ENCODE data around the gene MED22.

Gene MED22

DNA sequence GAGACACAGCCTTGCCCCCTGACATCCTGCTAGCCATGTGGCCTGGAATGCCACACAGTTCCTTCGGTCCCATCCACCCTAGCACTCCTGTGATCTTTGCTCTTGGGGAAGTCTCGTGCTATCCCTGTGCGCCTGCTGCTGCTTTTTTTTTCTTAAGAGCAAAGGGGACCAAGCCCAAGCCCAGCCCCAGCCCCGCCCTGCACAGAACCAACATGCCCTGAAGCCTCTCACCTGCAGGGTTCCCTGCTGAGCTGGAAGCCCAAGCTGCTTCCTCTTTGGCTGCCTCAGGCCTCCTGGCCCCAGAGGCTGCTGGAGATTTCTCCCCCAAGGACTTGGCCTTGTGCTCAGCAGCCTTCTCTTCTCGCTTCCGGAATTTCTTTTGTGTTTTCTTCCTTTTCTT, 13.8 kb downstream of the MED22 start:
- TF ChIP-seq, protein P1, sequence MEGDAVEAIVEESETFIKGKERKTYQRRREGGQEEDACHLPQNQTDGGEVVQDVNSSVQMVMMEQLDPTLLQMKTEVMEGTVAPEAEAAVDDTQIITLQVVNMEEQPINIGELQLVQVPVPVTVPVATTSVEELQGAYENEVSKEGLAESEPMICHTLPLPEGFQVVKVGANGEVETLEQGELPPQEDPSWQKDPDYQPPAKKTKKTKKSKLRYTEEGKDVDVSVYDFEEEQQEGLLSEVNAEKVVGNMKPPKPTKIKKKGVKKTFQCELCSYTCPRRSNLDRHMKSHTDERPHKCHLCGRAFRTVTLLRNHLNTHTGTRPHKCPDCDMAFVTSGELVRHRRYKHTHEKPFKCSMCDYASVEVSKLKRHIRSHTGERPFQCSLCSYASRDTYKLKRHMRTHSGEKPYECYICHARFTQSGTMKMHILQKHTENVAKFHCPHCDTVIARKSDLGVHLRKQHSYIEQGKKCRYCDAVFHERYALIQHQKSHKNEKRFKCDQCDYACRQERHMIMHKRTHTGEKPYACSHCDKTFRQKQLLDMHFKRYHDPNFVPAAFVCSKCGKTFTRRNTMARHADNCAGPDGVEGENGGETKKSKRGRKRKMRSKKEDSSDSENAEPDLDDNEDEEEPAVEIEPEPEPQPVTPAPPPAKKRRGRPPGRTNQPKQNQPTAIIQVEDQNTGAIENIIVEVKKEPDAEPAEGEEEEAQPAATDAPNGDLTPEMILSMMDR (IDR thresholded peaks at IDR 0.05): no peak

DNA sequence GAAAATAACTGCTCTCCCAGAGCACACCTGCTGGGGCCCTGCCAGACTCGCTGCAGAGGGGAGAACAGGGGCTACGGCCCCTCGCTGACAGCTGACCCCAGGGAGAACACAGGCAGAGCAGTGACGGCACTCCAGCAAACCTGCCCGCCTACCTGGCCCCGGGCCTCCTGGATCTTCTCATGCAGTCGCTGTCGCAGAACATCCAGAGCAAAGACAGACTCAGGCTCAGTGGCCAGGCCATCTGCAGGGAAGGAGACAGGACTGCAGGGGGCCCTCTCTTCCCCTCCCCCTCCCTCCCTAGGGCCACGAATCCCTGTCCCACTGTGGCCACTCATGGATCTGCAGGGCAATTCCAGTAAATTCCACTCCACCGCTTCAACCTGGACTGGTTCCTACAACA, 14.4 kb downstream of the MED22 start:
- TF ChIP-seq, protein P1 (IDR thresholded peaks at IDR 0.05): no peak; the same call in 1 of the 2 replicates

DNA sequence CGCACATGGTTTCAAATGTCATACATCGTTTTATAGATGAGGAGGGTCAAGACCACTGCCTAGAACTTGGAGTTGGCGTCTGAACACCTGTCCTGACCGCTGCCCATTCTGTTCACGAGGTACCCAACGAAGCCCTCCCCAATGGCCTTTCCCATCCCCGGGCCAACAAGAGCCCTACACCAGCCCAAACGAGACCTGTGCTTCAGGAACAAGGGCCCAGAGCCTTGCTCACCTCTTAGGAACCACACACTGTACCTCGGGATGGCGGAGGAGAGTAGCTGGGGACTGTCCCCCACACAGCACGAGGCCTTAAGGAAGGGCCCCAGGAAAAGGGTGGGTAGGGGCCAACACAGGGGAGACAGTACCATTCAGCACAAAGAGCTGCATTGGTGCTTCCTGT, 14.9 kb downstream of the MED22 start:
- TF ChIP-seq, protein P1 (IDR thresholded peaks at IDR 0.05): no peak

DNA sequence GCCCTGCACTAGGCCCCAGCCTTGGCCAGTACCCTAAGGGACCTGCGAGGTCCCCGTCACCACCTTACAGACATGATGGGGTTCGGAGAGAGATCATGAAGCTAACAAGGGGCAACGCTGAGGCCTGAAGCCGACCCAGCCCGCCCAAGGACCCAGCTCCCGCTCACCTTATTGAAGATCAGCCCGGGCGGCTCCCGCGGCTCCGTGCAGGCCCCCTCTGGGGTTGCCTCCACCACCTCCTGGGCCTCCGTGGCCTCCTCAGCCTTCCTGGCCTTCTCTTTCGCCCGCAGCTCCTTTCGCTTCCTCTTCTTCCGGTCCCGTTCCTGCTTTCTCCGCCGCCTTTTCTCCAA, 15.6 kb downstream of the MED22 start:
- TF ChIP-seq, protein P1 (IDR thresholded peaks at IDR 0.05): no peak

DNA sequence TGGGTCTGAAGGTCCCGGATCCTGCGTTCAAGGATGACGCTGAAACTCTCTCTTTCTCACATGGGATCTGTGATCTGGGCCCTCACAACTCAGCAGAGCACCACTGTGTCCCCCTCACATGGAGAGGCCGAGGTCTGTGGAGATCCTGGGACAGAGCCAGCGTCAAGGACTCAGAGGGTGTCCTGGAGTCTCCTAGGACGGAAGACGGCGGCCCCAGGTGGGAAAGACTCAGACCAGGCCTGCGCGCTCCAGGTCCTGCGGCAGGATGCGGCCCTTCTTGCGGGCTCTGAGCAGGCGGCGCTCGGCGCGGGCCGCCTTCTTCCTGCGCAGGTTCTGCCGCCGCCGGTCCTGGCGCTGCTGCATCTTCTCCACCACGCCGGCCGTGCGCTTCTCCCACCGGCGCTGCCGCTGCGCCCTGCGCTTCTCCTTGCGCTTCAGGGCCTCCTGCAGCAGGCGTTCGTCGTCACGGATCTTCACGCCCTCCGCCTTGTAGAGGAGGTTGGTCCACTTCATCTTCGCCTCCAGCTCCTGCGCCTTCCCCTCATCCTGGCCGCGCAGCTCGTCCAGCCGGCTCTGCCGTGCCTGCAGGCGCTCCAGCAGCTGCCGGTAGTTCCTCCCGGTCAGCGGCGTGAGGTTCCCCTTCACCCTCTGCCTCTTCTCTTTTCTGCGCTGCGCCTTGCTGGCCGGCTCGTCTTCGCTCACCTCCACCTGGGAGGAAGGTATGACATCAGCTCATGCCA, 16.1 kb downstream of the MED22 start:
- TF ChIP-seq, protein P1 (IDR thresholded peaks at IDR 0.05): no peak

DNA sequence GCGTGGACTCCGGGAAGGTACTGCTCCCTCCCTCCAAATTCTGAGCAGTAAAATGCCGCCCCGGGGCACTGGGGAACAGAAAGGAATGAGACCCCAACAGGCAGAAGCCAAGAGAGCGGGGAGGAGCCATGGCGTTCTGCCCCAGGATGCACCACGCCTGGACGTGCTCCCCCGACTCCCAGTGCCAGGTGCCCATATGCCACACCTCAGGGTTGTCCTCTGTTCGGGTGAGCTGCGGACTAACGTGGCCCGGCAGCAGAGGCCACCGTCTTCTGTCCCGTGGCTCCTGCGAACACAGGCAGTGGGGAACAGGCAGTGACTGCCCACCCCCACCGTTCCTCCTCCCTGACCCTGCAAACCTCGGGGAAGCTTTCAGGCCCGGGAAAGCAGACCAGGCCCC, 16.7 kb downstream of the MED22 start:
- TF ChIP-seq, protein P1 (IDR thresholded peaks at IDR 0.05): no peak

DNA sequence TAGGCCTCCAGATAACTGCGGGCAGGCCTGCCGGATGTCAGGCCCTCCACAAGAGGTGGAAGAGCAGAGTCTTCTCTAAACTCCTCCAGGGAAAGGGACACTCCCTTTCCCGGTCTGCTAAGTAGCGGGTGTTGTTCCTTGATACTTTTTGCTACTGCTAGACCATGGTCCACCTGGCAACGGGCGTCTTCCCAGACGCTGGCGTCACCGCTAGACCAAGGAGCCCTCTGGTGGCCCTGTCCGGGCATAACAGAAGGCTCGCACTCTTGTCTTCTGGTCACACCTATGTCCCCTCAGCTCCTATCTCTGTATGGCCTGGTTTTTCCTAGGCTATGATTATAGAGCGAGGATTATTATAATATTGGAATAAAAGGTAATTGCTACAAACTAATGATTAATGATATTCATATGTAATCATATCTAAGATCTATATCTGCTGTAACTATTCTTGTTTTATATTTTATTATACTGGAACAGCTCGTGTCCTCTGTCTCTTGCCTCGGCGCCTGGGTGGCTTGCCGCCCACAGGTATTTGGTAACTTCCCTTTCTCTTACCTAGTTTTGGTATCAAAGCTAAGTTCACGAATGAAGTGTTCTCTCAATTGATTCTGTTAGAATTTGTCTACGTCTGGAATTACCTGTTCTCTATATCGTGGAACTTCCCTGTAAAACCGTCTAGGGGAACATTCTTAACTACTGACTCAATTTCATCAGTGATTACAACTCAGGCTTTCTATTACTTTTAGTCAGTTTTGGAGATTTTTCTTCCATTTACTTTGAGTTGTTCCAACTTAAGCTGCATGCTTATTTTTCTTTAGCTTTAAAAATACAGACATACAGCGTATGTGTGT, 18.4 kb downstream of the MED22 start:
- TF ChIP-seq, protein P1 (IDR thresholded peaks at IDR 0.05): peak; percentile 79

Data from LNCAP (cell line).